Fibroblast of pulmonary artery (primary cell): ENCODE data around the gene RNU7-1.

Experiments used
- DNase-seq: peaks from one replicate; pipeline ENCODE4 v3.0.0-alpha.2; 2010; ENCODE audit warnings: low read depth
- H3K4me3 ChIP-seq: replicated peaks from 2 replicates; pipeline ENCODE4 v1.5.1; 2011; ENCODE audit warnings: low read depth, mild to moderate bottlenecking, control low read depth, low read length, moderate library complexity
- CTCF ChIP-seq: IDR thresholded peaks from 2 replicates; pipeline ENCODE4 v1.5.1; 2011; ENCODE audit warnings: mild to moderate bottlenecking, control low read depth, low read length, inconsistent platforms; ENCODE audit errors: missing control alignments

The RNU7-1 gene

GRCh38 chr12:6943722-6944380 is at the start of gene RNU7-1, which contains the start of gene C12orf57:
Gene RNU7-1, plus strand, starts transcription at chr12:6943816.
Gene C12orf57, plus strand, starts transcription at chr12:6944022. Its CDS starts 100 bp downstream, at chr12:6944122.
- TF ChIP-seq CTCF, result no peak
- DNase-seq, result peak; percentile 88

GRCh38 chr12:6894321-6894720 is 49.3 kb upstream of the RNU7-1 start:
- DNase-seq, result no peak
- H3K4me3 ChIP-seq, result no peak overlapping the region

More at GRCh38 chr12:6943722-6944380, at the start of gene RNU7-1, which contains the start of gene C12orf57:
- H3K4me3 ChIP-seq, result peak within 1 kb of the TSS; percentile 79

GRCh38 chr12:6896846-6897435 is 46.7 kb upstream of the RNU7-1 start:
- no peak overlapping the region for H3K4me3 ChIP-seq
- DNase-seq, result no peak
- no peak for TF ChIP-seq CTCF

More at GRCh38 chr12:6894321-6894720, 49.3 kb upstream of the RNU7-1 start:
- TF ChIP-seq CTCF, result no peak

DNA sequence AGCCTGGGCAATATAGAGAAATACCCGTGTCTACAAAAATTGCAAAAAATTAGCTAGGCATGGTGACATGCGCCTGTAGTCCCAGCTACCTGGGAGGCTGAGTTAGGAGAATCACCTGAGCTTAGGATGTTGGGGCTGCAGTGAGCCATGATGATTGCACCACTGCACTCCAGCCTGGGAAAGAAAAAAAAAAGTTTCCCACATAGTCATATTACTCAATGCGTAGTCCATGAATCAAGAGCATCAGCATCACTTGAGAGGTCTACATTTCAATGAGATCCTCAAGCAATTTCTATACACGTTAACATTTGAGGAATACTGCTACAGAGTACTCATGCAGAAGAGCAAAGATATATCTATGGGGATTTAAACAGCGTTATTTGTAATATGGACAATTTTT is 44.2 kb upstream of the RNU7-1 start:
- no peak for DNase-seq
- TF ChIP-seq CTCF, result no peak
- H3K4me3 ChIP-seq, result no peak overlapping the region

GRCh38 chr12:6899837-6900519 is 43.6 kb upstream of the RNU7-1 start:
- no peak for TF ChIP-seq CTCF
- H3K4me3 ChIP-seq, result no peak overlapping the region
- DNase-seq, result peak; percentile 70

GRCh38 chr12:6902448-6902847 is 41.2 kb upstream of the RNU7-1 start:
- TF ChIP-seq CTCF, result no peak
- no peak for DNase-seq
- no peak overlapping the region for H3K4me3 ChIP-seq
